Astrocyte (in vitro differentiated cells and primary cell): Measurements from ENCODE around the gene IGF2BP3.

Experiments used
- CTCF ChIP-seq: IDR thresholded peaks from 2 replicates; pipeline ENCODE4 v1.5.1; 2011; ENCODE audit warnings: low read depth, mild to moderate bottlenecking, inconsistent platforms, low read length, moderate library complexity; ENCODE audit not compliant: insufficient read depth
- EZH2 ChIP-seq: IDR thresholded peaks from 2 replicates; pipeline ENCODE4 v1.6.1; 2012; ENCODE audit warnings: mild to moderate bottlenecking, low read length, inconsistent platforms; ENCODE audit not compliant: insufficient read depth

- no peak for TF ChIP-seq CTCF
- no peak for TF ChIP-seq EZH2
Measured at GRCh38 chr7:23456093-23456492, 14.2 kb downstream of the IGF2BP3 start.
